Endothelial cell of hepatic sinusoid (primary cell): ENCODE results near the gene SLC4A9.
"Not testable (repeated sequence)": the region's sequence is repeated elsewhere in the genome, so short reads cannot be mapped to it uniquely, and the experiment has no call there.

Experiments used
- in situ Hi-C: cut with HindIII; loops from 2 replicates; pipeline ENCODE4 v1.10.0; 2017; ENCODE audit warnings: low sequenced_read_pairs

SLC4A9 gene

DNA sequence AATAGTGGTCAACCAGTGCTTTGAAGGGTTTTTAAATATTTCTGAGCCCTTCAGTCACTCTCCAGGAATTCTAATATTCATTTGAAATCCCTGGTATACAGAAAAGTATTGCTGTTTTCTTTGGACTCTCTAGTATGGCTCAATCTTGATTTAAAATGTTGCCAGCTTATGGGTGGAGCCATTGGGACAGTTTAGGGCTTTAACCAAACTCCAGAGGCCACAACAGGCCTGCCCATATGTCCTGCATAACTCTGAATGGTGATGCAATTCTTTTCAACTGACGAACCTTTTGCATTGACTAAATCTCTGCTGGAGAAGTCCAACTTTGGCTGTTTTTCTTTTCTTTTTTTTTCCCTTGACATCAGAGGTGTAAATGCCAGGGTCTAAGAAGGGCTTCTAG lies 31.3 kb downstream of the SLC4A9 start:
- in situ Hi-C loops = no loop called here

GRCh38 chr5:140391732-140392131 lies 31.7 kb downstream of the SLC4A9 start:
- in situ Hi-C loops = no loop called here

DNA sequence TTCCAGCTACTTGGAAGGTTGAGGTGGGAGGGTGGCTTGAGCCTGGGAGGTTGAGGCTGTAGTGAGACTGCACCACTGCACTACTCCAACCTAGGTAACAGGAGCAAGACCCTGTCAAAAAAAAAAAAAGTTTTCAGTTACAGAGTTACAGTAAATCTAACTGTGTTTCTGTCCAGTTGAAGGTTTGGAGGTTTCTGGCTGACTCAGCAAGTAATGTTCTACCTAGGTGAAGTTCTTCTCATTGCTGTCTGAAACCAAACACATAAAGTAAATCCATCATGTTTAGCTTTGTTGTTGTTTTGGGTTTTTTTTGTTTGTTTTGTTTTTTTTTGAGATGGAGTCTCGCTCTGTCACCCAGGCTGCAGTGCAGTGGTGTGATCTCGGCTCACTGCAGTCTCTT lies 33.7 kb downstream of the SLC4A9 start:
- in situ Hi-C loops = no loop called here

DNA sequence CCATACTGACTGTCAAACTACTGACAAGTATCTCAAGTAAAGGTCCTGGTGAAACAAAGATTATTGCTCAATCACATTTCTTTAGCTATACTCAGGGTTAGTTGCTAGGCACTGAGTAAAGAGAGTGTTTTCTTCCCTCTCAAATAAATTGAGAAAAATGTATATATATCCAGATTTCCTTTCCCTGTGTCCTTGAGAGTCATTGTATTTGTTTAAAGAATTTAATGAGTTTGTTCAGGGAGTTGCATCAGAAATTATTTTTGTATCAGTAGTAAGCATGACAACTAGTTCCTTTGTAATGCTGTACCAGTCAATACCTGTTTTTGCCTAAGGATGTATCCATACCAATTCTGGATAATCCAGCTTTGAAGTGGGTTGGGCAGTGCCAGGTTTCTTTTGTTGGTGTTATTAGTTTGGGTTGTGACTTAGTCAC lies 38.4 kb downstream of the SLC4A9 start:
- in situ Hi-C loops = no loop called here

- in situ Hi-C loops = no loop called here
These were observed 40.2 kb downstream of the SLC4A9 start for GRCh38 chr5:140399979-140400729.

DNA sequence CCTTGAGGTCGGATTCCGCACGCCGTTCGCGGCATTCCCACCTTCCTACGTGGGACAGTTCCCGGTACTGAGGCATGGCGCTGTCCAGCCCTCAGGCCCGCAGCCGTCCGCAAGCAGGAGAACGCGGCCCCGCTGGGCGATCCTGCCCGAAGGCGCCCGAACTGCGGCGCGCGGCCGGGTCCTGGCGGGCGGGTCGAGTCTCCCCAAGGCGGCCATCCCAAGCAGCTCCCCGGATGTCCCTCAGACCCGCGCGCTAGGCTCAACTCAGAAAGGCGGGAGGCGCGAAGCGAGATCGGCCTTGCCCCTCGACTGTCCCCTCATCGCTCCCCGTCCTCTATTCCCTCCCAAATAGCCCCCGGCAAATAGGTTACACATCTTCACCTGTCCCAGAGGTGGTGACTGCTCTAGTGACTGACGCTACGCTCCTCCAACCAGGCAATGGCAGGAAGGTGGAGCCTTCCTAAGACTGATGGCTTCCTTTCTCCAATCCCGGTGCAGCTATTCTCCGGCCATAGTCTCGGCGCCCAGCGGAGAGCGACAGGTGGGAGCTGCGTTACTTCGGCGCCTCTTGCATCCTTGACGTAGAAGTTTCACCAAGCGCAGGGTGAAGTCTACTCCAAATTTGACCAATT lies 40.9 kb downstream of the SLC4A9 start:
- in situ Hi-C loops = no loop called here

GRCh38 chr5:140401362-140402257 lies 41.6 kb downstream of the SLC4A9 start, which contains the start of gene ANKHD1:
Gene ANKHD1 (plus strand): TSS chr5:140401833. CDS start chr5:140401968, 135 bp downstream.
- in situ Hi-C loops = no loop called here

DNA sequence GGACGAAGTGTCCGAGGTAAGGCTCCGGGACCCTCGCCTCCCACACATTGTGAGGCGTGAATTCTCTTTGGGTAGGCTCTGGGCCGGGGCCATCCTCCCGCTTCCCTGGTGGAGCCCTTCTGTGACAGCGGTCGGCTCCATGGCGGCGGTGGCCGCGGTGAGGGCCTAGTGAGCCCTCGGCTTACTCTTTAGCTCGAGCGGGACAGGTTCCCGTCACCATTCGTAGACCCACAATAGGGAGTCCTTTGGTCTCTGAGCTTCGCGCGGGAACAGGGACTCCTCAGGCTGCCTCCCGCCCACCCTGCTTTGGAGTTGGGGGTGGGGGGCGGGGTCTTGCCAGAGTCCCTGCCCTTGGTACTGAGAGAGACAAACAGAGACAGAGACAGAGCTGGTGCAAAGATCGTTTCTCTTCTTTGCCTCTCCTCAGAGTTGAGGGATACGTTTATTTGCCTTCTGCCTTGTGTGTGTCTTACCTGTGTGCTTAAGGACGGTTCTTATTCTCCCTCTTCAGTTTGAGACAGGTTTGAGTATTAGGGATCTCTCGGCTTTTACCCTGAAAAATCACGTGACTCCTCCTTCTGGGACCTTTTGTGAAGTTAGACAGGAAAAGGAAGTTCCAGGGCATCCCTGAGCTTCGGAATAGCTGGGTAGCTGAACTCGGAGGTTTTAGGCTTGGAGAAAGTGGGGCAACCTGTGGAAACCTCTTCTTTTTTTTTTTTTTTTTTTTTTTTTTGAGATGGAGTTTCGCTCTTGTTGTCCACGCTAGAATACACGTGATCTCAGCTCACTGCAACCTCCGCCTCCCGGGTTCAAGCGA lies 42.5 kb downstream of the SLC4A9 start:
- in situ Hi-C loops = no loop called here

DNA sequence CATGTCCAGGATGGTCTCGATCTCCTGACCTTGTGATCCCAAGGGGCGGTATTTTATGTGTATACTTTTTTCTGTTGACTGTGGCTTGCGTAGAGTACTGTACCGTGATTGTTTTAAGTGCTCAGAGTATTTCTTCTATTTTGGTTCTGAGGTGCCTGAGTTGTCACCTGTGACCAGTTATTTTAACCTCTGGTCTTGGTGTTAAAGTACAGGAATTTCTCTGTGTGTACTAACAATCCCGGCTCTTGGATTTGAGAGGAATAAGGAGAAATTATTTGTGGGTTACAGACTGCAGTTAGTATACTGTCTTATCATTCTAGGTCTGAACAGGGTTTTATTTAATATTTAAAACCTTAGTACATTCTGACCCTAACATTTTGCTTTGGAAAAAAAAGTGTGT lies 43.6 kb downstream of the SLC4A9 start:
- in situ Hi-C loops = no loop called here

DNA sequence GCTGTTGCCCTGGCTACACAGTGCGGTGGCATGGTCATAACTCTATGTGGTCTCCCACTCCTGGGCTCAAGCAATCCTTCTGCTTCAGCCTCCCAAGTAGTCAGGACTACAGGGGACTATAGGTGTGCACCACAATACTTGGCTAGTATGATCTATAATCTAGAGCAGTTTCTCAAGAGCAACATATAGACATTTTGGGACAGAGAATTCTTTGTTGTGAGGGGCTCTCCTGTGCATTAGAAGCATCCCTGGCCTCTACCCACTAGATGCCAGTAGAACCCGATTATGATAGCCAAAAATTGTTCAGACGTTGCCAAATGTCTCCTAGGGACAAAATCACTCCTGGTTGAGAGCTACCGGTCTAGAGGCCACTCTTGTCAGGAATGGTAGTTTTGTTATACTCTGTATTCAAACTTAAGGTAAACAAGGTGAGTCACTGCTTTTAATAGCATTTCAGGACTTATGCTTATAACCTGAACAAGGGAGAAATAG lies 48.8 kb downstream of the SLC4A9 start:
- in situ Hi-C loops = loop anchor here (5.0 kb wide), 2 partner anchors 41 to 79 kb away; no protein-coding TSS in a partner anchor

GRCh38 chr5:140413230-140413629 lies 53.2 kb downstream of the SLC4A9 start:
- in situ Hi-C loops = no loop called here

GRCh38 chr5:140417235-140417634 lies 57.2 kb downstream of the SLC4A9 start:
- in situ Hi-C loops = no loop called here

DNA sequence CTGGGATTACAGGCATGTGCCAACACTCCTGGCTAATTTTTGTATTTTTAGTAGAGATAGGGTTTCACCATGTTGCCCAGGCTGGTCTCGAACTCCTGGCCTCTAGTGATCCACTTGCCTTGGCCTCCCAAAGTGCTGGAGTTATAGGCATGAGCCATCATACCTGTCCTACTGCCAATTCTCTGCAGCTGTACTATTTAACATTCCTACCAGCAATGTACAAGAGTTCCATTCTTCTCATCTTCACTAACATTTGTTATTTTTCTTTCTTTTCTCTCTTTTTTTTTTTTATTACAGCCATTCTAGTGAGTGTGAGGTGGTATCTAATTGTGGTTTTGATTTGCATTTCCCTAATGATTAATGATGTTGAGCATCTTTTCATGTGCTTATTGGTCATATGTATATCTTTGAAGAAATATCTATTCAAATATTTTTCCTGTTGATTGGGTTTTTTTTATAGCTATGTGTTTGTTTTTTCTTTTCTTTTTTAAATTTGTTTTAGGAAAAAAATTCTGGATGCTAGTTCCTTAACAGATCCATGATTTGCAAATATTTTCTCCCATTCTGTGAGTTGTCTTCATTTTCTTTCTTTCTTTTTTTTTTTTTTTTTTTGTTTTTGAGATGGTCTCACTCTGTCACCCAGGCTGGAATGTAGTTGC lies 59.0 kb downstream of the SLC4A9 start:
- in situ Hi-C loops = no loop called here

GRCh38 chr5:140420226-140420570 lies 60.2 kb downstream of the SLC4A9 start:
- in situ Hi-C loops = no loop called here

DNA sequence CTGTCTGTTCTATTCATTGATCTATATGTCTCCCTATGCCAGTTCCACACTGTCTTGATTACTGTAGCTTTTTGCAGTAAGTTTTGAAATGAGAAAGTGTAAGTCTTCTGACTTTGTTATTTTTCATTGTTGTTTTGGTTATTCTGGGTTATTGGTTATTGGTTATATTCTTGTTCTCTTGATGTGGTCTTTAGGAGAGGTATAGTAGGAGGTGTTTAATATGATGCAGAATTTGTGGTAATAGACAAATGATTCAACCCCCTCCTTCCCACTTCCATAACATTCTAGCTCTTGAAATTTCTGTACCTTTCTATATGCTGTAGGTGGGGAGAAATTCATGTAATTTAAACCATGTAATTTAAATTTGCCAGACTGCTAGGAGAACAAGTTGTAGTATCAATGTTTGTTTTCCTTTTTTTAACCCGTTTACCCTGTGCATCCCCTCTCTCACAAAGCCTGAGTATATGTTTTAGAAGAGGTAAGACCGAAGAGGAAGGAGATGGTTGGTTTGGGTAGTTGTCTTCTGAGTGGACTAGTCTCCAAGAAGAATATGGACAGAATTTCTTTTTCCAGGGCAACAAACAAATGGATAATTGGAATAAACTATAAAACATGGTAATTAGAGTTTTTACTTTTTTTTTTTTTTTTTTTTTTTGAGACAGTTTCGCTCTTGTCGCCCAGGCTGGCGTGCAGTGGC lies 60.8 kb downstream of the SLC4A9 start:
- in situ Hi-C loops = no loop called here

- in situ Hi-C loops = not testable (repeated sequence)
These were observed 61.4 kb downstream of the SLC4A9 start for GRCh38 chr5:140421375-140421774.

DNA sequence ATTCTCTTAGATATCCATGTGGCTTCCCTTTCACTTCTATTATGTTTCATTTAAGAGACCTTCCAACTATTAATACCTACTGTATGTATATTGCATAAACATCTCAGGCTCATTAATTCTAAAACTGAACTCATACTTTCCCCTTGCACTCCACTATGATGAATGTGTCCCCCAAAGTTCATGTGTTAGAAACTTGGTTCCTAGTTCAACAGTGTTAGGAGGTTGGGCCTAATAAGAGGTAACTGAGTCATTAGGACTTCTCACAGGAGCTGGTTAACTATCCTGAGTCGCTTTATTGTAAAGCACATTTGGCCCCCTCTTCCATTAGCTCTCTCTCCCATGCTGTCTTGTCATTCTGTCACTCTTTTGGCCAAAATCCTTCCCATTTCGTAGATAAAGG lies 63.6 kb downstream of the SLC4A9 start:
- in situ Hi-C loops = no loop called here

- in situ Hi-C loops = no loop called here
These were observed 64.1 kb downstream of the SLC4A9 start for GRCh38 chr5:140424135-140424534.
